Panc1 (cell line): ENCODE data around the gene CDH19. TPM values are rescaled to one million over a fixed set of nuclear protein-coding genes. Genes with fewer than 3 reads are reported as not detected.

Experiments used
- ATAC-seq: fragments of 200-7000 bp; cut with Tn5 transposase; 2 replicates; pipeline ENCODE4 v1.9.1; 2020; ENCODE audit warnings: mild to moderate bottlenecking, moderate library complexity
- Bru-seq: library from RNA; stranded (reverse); fragments of 400-500 nt; gene quantifications from one replicate; lab custom pipeline; 2021; lab: Mats Ljungman, UMichigan
- BruChase-seq, 2 experiments: library from RNA; stranded (reverse); fragments of 400-500 nt; gene quantifications; one replicate each; lab custom pipeline; 2021; lab: Mats Ljungman, UMichigan
- BruUV-seq: library from RNA; stranded (reverse); fragments of 400-500 nt; replicated peaks from 2 replicates; lab custom pipeline; 2021; lab: Mats Ljungman, UMichigan
- CTCF ChIA-PET: fragments of 300-600 bp; sonication (Branson Sonifier 250); formaldehyde crosslinking; loops from one replicate; lab custom pipeline; 2022; ENCODE audit warnings: antibody characterized with exemption; lab: Charles Lee
- POLR2A ChIA-PET: fragments of 300-600 bp; sonication (Branson Sonifier 250); formaldehyde crosslinking; loops from one replicate; lab custom pipeline; 2022; ENCODE audit warnings: antibody characterized with exemption; lab: Charles Lee
- DNase-seq: peaks from one replicate; pipeline ENCODE4 v3.0.0-alpha.2; 2010; ENCODE audit warnings: low read depth, low spot score
- H3K27ac ChIP-seq: 2 replicates; pipeline ENCODE4 v1.5.1; 2011; ENCODE audit warnings: mild to moderate bottlenecking, low read length, inconsistent platforms
- H3K27me3 ChIP-seq: fragments of 200-500 bp; sonication (Bioruptor generic); 2 replicates; pipeline ENCODE4 v1.6.0; 2014; ENCODE audit warnings: low read length, inconsistent platforms; ENCODE audit not compliant: control insufficient read depth, insufficient read depth
- H3K36me3 ChIP-seq: fragments of 200-500 bp; sonication (Bioruptor generic); 2 replicates; pipeline ENCODE4 v1.5.1; 2014; ENCODE audit warnings: inconsistent platforms, mild to moderate bottlenecking, low read length, moderate library complexity; ENCODE audit not compliant: control insufficient read depth, insufficient read depth
- H3K4me1 ChIP-seq: 2 replicates; pipeline ENCODE4 v1.5.1; 2011; ENCODE audit warnings: inconsistent platforms, mild to moderate bottlenecking, low read length, moderate library complexity; ENCODE audit not compliant: control insufficient read depth, insufficient read depth
- H3K4me3 ChIP-seq, 2 experiments: 2 replicates each; pipeline ENCODE4 v1.5.1; 2011 to 2012; ENCODE audit warnings: low read depth in 2 of 2, low read length in 2 of 2, mild to moderate bottlenecking in 2 of 2, inconsistent platforms in 1 of 2, moderate library complexity in 1 of 2
- H3K9me3 ChIP-seq: fragments of 200-500 bp; sonication (Bioruptor generic); 2 replicates; pipeline ENCODE4 v1.5.1; 2014; ENCODE audit warnings: low read depth, mild to moderate bottlenecking, inconsistent platforms, low read length, moderate library complexity; ENCODE audit not compliant: control insufficient read depth, insufficient read depth
- POLR2AphosphoS5 ChIP-seq: IDR thresholded peaks from 2 replicates; pipeline ENCODE4 v1.6.1; 2012; ENCODE audit warnings: mild to moderate bottlenecking, low read depth, low read length, moderate library complexity
- SIN3A ChIP-seq: IDR thresholded peaks from 2 replicates; pipeline ENCODE4 v1.6.1; 2012; ENCODE audit warnings: low read depth, mild to moderate bottlenecking, low read length, moderate library complexity, borderline replicate concordance; ENCODE audit not compliant: insufficient read depth
- TCF7L2 ChIP-seq: IDR thresholded peaks from 2 replicates; pipeline ENCODE4 v1.6.1; 2011; ENCODE audit warnings: mild to moderate bottlenecking, low read depth, low read length, inconsistent platforms
- in situ Hi-C: cut with HindIII; loops from 2 replicates; pipeline ENCODE4 v1.10.0; 2016; ENCODE audit warnings: low sequenced_read_pairs, low pct_unique_long_range_greater_than_20kb
- intact Hi-C: fragments of 100-400 bp; cut with micrococcal nuclease; formaldehyde crosslinking; loops from one replicate; pipeline ENCODE4 v1.10.0; 2022; ENCODE audit not compliant: unreplicated experiment
- long read RNA-seq: library from polyadenylated mRNA; unstranded; transcript quantifications from one replicate; pipeline ENCODE4 v2.0.0, GENCODE V29; 2021; ENCODE audit not compliant: unreplicated experiment
- polyA plus RNA-seq: library from polyadenylated mRNA; unstranded; fragments of >200 nt; gene quantifications from one replicate; pipeline ENCODE4 v1.2.1, GENCODE V29; 2012; ENCODE audit warnings: missing spikeins; ENCODE audit not compliant: insufficient read length
- total RNA-seq: library from RNA; stranded (reverse); gene quantifications from one replicate; pipeline ENCODE4 v1.2.1, GENCODE V29; 2021; ENCODE audit not compliant: unreplicated experiment
- TF ChIP-seq, protein P1 (sequence below): fragments of 450-650 bp; IDR thresholded peaks from 2 replicates; pipeline ENCODE4 v1.5.1; 2017; ENCODE audit warnings: mild to moderate bottlenecking
- TF ChIP-seq, protein P2 (sequence below), 2 experiments: IDR thresholded peaks; 2 replicates each; pipeline ENCODE4 v1.6.1; 2011 to 2012; ENCODE audit warnings: low read depth in 2 of 2, control low read depth in 1 of 2, low read length in 1 of 2, mild to moderate bottlenecking in 1 of 2, moderate library complexity in 1 of 2; ENCODE audit not compliant: insufficient read depth in 1 of 2

Gene CDH19, protein sequence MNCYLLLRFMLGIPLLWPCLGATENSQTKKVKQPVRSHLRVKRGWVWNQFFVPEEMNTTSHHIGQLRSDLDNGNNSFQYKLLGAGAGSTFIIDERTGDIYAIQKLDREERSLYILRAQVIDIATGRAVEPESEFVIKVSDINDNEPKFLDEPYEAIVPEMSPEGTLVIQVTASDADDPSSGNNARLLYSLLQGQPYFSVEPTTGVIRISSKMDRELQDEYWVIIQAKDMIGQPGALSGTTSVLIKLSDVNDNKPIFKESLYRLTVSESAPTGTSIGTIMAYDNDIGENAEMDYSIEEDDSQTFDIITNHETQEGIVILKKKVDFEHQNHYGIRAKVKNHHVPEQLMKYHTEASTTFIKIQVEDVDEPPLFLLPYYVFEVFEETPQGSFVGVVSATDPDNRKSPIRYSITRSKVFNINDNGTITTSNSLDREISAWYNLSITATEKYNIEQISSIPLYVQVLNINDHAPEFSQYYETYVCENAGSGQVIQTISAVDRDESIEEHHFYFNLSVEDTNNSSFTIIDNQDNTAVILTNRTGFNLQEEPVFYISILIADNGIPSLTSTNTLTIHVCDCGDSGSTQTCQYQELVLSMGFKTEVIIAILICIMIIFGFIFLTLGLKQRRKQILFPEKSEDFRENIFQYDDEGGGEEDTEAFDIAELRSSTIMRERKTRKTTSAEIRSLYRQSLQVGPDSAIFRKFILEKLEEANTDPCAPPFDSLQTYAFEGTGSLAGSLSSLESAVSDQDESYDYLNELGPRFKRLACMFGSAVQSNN
- not detected for total RNA-seq
- not detected for polyA plus RNA-seq
- percentile 3 among the genes with signal in this experiment for Bru-seq, nascent RNA
- BruChase-seq, experiment 1, labeled RNA remaining after a 2-hour chase, result percentile 1 among the genes with signal in this experiment
- BruChase-seq, experiment 2, labeled RNA remaining after a 6-hour chase, result percentile 2 among the genes with signal in this experiment
- long read RNA-seq, result 0 reads

DNA sequence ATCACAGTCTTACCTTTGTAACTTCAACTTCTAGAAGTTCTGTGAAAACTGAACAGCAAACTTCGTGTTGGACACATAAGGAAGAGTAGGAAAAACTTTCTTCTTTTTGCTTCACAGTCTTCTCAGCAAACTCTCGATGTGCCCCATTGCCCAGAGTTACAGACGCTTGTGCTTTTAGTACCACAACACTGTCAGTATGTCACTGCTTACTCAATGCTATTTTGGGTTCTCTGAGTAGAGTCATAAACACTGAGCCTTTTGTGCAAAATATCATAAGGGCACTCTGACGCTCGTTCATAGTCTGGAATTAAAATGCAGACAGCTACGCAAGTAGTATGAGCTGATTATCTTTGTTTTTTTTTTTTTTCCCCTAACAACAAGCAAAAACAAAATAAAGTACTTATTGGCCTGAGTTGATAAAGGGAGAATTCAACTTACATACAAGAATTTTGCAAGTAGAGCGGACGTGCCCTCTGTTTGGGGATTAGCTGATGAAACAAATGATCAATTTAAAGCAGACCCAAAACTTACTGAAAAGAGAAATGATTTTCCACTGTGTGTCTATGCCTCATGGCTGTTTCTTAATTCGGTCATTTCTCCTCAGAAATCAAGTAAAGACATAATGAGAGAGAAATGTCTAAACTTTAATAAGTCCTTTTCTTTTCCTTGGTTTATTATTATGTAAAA, at the start of gene CDH19:
Gene CDH19 (minus strand): TSS at position 150 of the 687 bp plus-strand sequence. CDS start 31,886 bp downstream, outside the sequence.
- no peak within 1 kb of the TSS for H3K4me3 ChIP-seq
- no peaks in the 10 kb centered on the region for H3K27me3 ChIP-seq
- ATAC-seq (no peak), DNase-seq (no peak)
- CTCF ChIA-PET, result no interaction called here
- POLR2A ChIA-PET, result no interaction called here
- in situ Hi-C loops (no loop called here), intact Hi-C loops (no loop called here)
- TF ChIP-seq, protein P1, sequence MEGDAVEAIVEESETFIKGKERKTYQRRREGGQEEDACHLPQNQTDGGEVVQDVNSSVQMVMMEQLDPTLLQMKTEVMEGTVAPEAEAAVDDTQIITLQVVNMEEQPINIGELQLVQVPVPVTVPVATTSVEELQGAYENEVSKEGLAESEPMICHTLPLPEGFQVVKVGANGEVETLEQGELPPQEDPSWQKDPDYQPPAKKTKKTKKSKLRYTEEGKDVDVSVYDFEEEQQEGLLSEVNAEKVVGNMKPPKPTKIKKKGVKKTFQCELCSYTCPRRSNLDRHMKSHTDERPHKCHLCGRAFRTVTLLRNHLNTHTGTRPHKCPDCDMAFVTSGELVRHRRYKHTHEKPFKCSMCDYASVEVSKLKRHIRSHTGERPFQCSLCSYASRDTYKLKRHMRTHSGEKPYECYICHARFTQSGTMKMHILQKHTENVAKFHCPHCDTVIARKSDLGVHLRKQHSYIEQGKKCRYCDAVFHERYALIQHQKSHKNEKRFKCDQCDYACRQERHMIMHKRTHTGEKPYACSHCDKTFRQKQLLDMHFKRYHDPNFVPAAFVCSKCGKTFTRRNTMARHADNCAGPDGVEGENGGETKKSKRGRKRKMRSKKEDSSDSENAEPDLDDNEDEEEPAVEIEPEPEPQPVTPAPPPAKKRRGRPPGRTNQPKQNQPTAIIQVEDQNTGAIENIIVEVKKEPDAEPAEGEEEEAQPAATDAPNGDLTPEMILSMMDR, result no peak
- TF ChIP-seq, protein P2, sequence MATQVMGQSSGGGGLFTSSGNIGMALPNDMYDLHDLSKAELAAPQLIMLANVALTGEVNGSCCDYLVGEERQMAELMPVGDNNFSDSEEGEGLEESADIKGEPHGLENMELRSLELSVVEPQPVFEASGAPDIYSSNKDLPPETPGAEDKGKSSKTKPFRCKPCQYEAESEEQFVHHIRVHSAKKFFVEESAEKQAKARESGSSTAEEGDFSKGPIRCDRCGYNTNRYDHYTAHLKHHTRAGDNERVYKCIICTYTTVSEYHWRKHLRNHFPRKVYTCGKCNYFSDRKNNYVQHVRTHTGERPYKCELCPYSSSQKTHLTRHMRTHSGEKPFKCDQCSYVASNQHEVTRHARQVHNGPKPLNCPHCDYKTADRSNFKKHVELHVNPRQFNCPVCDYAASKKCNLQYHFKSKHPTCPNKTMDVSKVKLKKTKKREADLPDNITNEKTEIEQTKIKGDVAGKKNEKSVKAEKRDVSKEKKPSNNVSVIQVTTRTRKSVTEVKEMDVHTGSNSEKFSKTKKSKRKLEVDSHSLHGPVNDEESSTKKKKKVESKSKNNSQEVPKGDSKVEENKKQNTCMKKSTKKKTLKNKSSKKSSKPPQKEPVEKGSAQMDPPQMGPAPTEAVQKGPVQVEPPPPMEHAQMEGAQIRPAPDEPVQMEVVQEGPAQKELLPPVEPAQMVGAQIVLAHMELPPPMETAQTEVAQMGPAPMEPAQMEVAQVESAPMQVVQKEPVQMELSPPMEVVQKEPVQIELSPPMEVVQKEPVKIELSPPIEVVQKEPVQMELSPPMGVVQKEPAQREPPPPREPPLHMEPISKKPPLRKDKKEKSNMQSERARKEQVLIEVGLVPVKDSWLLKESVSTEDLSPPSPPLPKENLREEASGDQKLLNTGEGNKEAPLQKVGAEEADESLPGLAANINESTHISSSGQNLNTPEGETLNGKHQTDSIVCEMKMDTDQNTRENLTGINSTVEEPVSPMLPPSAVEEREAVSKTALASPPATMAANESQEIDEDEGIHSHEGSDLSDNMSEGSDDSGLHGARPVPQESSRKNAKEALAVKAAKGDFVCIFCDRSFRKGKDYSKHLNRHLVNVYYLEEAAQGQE (IDR thresholded peaks at IDR 0.05; ENCODE audit: insufficient read depth in 1 of 2, low read depth in 2 of 2, low read length in 1 of 2), result no peak
- TF ChIP-seq TCF7L2 (no peak), POLR2AphosphoS5 (no peak), SIN3A (no peak)
- H3K36me3 ChIP-seq, result no peaks in the 10 kb centered on the region
- no peak within 1 kb of the TSS for H3K27ac ChIP-seq
- H3K9me3 ChIP-seq, result no peaks in the 10 kb centered on the region
- BruUV-seq, result no TSS peak
- no peaks in the 10 kb centered on the region for H3K4me1 ChIP-seq

DNA sequence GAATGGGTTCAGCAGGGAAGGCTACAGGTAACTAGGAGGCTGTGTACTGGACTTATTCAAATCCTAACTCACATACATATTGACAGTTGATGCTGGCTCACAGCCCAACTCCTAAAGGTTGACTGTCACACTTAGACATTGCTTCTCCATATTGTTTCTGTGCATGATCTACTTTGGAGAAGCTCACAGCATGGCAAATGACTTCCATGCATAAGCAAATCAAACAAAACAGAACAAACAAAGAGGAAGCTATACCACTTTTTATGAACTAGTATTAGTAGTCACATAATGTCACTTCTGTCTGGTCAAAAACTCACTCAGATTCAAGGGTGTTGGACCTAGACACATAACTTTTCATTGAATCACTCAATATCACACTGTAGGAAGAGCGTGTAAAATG, 43.8 kb upstream of the CDH19 start:
- Histone ChIP-seq H3K27ac (no peak overlapping the region), H3K36me3 (no peaks in the 10 kb centered on the region), H3K27me3 (no peaks in the 10 kb centered on the region), H3K9me3 (no peaks in the 10 kb centered on the region), H3K4me1 (no peaks in the 10 kb centered on the region), H3K4me3 (no peak overlapping the region)
- ChIA-PET CTCF (no interaction called here), POLR2A (no interaction called here)
- in situ Hi-C loops, result no loop called here
- TF ChIP-seq, protein P1, result no peak
- TF ChIP-seq TCF7L2, result no peak
- no TSS peak for BruUV-seq
- intact Hi-C loops, result no loop called here
- no peak for ATAC-seq
- no peak for DNase-seq
